WTC11 (cell line): ENCODE measurements around the gene ANTKMT. TPM values are rescaled to one million over a fixed set of nuclear protein-coding genes. Genes with fewer than 3 reads are reported as not detected.

Experiments used
- ATAC-seq: fragments of 200-7000 bp; cut with Tn5 transposase; 2 replicates; pipeline ENCODE4 v1.10.0; 2021; ENCODE audit warnings: mild to moderate bottlenecking, moderate library complexity
- CTCF ChIA-PET: fragments of 300-600 bp; sonication (Branson Sonifier 250); formaldehyde crosslinking; loops from one replicate; lab custom pipeline; 2021; ENCODE audit warnings: antibody characterized with exemption; lab: Charles Lee
- POLR2A ChIA-PET: fragments of 350-600 bp; sonication (Branson Sonifier 250); formaldehyde crosslinking; loops from one replicate; lab custom pipeline; 2021; ENCODE audit warnings: antibody characterized with exemption; lab: Charles Lee
- DNase-seq: peaks from one replicate; pipeline ENCODE4 v3.0.0; 2021; ENCODE audit warnings: low spot score
- H3K27ac Mint-ChIP-seq: 2 replicates; pipeline ENCODE4 v1.8.0; 2021; ENCODE audit warnings: mixed read lengths
- H3K27me3 Mint-ChIP-seq: 2 replicates; pipeline ENCODE4 v1.8.0; 2021; ENCODE audit warnings: low read depth, mild to moderate bottlenecking, moderate library complexity, mixed read lengths
- H3K36me3 Mint-ChIP-seq: 2 replicates; pipeline ENCODE4 v1.8.0; 2021; ENCODE audit warnings: mixed read lengths
- H3K4me1 Mint-ChIP-seq: 2 replicates; pipeline ENCODE4 v1.8.0; 2022; ENCODE audit warnings: mixed read lengths
- H3K4me3 Mint-ChIP-seq: 2 replicates; pipeline ENCODE4 v1.8.0; 2021; ENCODE audit warnings: mild to moderate bottlenecking, moderate library complexity, mixed read lengths
- H3K9me3 Mint-ChIP-seq: 2 replicates; pipeline ENCODE4 v1.8.0; 2021; ENCODE audit warnings: mixed read lengths
- CREM ChIP-seq: sonication (generic); formaldehyde crosslinking; IDR thresholded peaks from 2 replicates; pipeline ENCODE4 v1.8.1; 2022; ENCODE audit warnings: mild to moderate bottlenecking, missing genetic modification reagents, moderate library complexity
- FOXP1 ChIP-seq: sonication (generic); formaldehyde crosslinking; IDR thresholded peaks from 2 replicates; pipeline ENCODE4 v1.8.0; 2022; ENCODE audit warnings: missing genetic modification reagents, mild to moderate bottlenecking, moderate library complexity, borderline replicate concordance
- JUN ChIP-seq: sonication (generic); formaldehyde crosslinking; IDR thresholded peaks from 2 replicates; pipeline ENCODE4 v1.8.0; 2023; ENCODE audit warnings: mild to moderate bottlenecking, missing genetic modification reagents
- MYBL2 ChIP-seq: sonication (generic); formaldehyde crosslinking; IDR thresholded peaks from 2 replicates; pipeline ENCODE4 v1.8.1; 2023; ENCODE audit warnings: mild to moderate bottlenecking, moderate library complexity, missing genetic modification reagents
- NFATC4 ChIP-seq: fragments of 250-450 bp; sonication (Bioruptor Pico); IDR thresholded peaks from 2 replicates; pipeline ENCODE4 v1.9.0; 2021; ENCODE audit warnings: mild to moderate bottlenecking
- NR1H2 ChIP-seq: sonication (generic); formaldehyde crosslinking; IDR thresholded peaks from 2 replicates; pipeline ENCODE4 v1.9.0; 2021; ENCODE audit warnings: mild to moderate bottlenecking, moderate library complexity, missing genetic modification reagents
- NR2C2 ChIP-seq: sonication (generic); formaldehyde crosslinking; IDR thresholded peaks from 2 replicates; pipeline ENCODE4 v1.8.0; 2022; ENCODE audit warnings: mild to moderate bottlenecking, missing genetic modification reagents
- RELA ChIP-seq: sonication (generic); formaldehyde crosslinking; IDR thresholded peaks from 2 replicates; pipeline ENCODE4 v1.8.1; 2022; ENCODE audit warnings: missing genetic modification reagents, mild to moderate bottlenecking, borderline replicate concordance
- TEAD1 ChIP-seq: sonication (generic); formaldehyde crosslinking; IDR thresholded peaks from 2 replicates; pipeline ENCODE4 v1.8.0; 2022; ENCODE audit warnings: mild to moderate bottlenecking, missing genetic modification reagents
- ZBTB21 ChIP-seq: sonication (generic); formaldehyde crosslinking; IDR thresholded peaks from 2 replicates; pipeline ENCODE4 v1.8.1; 2023; ENCODE audit warnings: mild to moderate bottlenecking, missing genetic modification reagents, borderline replicate concordance
- ZNF396 ChIP-seq: fragments of 250-450 bp; sonication (Bioruptor Pico); IDR thresholded peaks from 2 replicates; pipeline ENCODE4 v1.8.0; 2021; ENCODE audit warnings: mild to moderate bottlenecking, moderate library complexity, borderline replicate concordance
- total RNA-seq: library from RNA; stranded (reverse); gene quantifications from 3 replicates; pipeline ENCODE4 v1.2.3, GENCODE V29; 2021
- TF ChIP-seq, protein P1 (sequence below): sonication (generic); formaldehyde crosslinking; IDR thresholded peaks from 2 replicates; pipeline ENCODE4 v1.8.0; 2022; ENCODE audit warnings: mild to moderate bottlenecking, missing genetic modification reagents
- TF ChIP-seq, protein P2 (sequence below): sonication (generic); formaldehyde crosslinking; conservative IDR thresholded peaks from 2 replicates; pipeline ENCODE4 v1.8.1; 2022; ENCODE audit warnings: mild to moderate bottlenecking, missing genetic modification reagents
- TF ChIP-seq, protein P3 (sequence below): sonication (generic); formaldehyde crosslinking; IDR thresholded peaks from 2 replicates; pipeline ENCODE4 v1.8.0; 2022; ENCODE audit warnings: missing genetic modification reagents
- TF ChIP-seq, protein P4 (sequence below): sonication (generic); formaldehyde crosslinking; IDR thresholded peaks from 2 replicates; pipeline ENCODE4 v1.8.0; 2023; ENCODE audit warnings: missing genetic modification reagents
- TF ChIP-seq, protein P5 (sequence below): fragments of 250-450 bp; sonication (Bioruptor Pico); IDR thresholded peaks from 2 replicates; pipeline ENCODE4 v1.9.0; 2021; ENCODE audit warnings: mild to moderate bottlenecking
- TF ChIP-seq, protein P6 (sequence below): fragments of 200-600 bp; IDR thresholded peaks from 2 replicates; pipeline ENCODE4 v1.8.0; 2022; ENCODE audit warnings: antibody characterized with exemption

Gene ANTKMT
- total RNA-seq, 1 experiment from 2014 or later = 40.6 TPM

DNA sequence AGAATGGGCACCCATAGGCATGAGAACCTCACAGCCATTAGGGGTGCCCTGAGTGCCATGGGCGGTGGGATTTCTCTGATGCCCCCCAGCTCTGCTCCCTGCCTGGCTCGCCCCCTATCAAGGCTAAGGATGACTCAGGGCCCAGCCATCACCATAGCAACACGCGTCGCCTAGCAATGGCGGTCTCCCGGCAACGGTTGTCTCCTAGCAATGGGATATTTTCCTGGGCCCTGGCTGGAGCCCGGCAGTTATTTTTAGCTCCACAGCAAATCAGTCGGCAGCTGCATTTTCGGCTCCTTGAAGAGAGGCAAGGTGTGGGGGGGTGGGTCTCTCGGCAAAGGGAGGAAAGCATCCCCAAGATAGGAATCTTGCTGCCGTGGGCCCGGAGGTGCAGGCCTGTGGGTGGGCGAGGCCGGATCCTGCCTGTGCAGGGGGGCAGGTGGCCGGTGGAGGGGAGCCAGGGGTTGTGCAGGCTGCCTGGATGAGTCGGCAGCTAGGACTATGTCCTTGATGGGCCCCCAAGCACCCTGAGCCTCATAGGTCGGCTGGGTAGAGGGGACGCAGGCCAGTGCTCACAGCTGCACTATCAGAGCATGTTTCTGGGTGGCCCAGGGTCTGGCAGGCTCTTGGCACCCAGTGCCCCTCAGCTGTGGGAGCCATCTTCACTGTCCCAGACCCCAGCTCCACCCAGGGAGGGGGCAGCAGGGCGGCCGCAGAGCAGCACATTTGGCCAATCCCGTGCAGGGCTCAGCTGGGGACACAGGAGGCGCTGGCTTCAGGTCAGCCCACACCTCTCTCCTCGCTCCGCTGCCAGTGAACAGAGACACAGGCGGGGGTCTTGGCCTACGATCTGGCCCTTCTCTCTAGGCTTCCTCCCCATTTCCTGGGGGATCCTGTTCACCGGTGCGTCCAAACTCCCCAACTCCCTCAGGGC, 11.1 kb upstream of the ANTKMT start:
- DNase-seq (peak; percentile 69), ATAC-seq (no peak)
- Mint-ChIP-seq H3K4me3 (no peak overlapping the region), H3K27ac (no peak overlapping the region), H3K27me3 (peaks cover 61% of the 10 kb centered on the region), H3K36me3 (no peaks in the 10 kb centered on the region), H3K4me1 (no peaks in the 10 kb centered on the region; the same call in 1 of the 2 replicates), H3K9me3 (no peaks in the 10 kb centered on the region)
- POLR2A ChIA-PET = interaction anchor here (0.6 to 1.5 kb wide), 2 partner anchors 10 to 39 kb away, joined by 3 read pairs; no protein-coding TSS in a partner anchor
- no peak for TF ChIP-seq ZBTB21 (CRISPR knock-in tag)
- TF ChIP-seq MYBL2 (CRISPR knock-in tag) = no peak
- TF ChIP-seq FOXP1 (CRISPR knock-in tag) = no peak
- no peak for TF ChIP-seq CREM (CRISPR knock-in tag)
- TF ChIP-seq JUN (CRISPR knock-in tag) = no peak
- TF ChIP-seq RELA (CRISPR knock-in tag) = no peak
- TF ChIP-seq ZNF396 (CRISPR knock-in tag) = no peak
- TF ChIP-seq NR2C2 (CRISPR knock-in tag) = no peak
- TF ChIP-seq, protein P1, sequence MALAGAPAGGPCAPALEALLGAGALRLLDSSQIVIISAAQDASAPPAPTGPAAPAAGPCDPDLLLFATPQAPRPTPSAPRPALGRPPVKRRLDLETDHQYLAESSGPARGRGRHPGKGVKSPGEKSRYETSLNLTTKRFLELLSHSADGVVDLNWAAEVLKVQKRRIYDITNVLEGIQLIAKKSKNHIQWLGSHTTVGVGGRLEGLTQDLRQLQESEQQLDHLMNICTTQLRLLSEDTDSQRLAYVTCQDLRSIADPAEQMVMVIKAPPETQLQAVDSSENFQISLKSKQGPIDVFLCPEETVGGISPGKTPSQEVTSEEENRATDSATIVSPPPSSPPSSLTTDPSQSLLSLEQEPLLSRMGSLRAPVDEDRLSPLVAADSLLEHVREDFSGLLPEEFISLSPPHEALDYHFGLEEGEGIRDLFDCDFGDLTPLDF (CRISPR knock-in tag) = no peak
- CTCF ChIA-PET = interaction anchor here (0.7 to 8.8 kb wide), 13 partner anchors 11 to 348 kb away, joined by 3 to 90 read pairs (median 7); partner anchors contain the start of genes ANTKMT, CCDC78, CHTF18 and CIAO3

DNA sequence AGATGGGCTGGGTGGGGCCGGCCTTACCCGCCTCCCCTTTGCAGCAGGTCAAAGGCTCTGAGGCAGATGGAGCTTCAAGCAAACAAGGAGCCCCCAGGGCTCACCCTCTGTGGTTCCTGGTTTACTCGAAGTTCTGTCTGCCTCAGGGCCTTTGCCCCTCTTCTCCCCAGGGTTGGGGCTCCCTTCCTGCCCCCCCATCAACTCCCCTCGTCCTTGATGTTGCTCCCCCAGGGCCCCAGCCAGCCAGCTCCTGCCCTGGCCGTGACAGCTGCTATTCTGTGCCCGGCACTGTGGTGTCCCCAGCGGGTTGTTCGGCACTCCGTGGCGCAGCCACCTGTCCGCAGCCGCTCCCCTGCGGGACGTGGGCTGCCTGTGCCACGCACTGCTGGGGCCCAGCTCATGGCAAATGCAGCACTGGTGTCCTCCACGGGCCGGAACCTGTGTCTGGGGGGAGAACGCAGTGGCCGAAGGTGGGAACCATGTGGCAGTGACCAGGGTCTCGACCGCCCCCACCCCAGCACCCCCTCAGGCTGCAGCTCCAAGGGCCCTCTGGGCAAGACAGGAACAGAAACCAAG, 10.4 kb upstream of the ANTKMT start:
- CTCF ChIA-PET = interaction anchor here (0.7 to 8.8 kb wide), 10 partner anchors 10 to 347 kb away, joined by 3 to 90 read pairs (median 8); partner anchors contain the start of genes ANTKMT, CCDC78, CHTF18 and CIAO3
- Mint-ChIP-seq H3K36me3 (no peaks in the 10 kb centered on the region), H3K4me3 (no peak overlapping the region)
- no peak for ATAC-seq
- TF ChIP-seq, protein P2, sequence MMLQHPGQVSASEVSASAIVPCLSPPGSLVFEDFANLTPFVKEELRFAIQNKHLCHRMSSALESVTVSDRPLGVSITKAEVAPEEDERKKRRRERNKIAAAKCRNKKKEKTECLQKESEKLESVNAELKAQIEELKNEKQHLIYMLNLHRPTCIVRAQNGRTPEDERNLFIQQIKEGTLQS (CRISPR knock-in tag) = no peak
- TF ChIP-seq NFATC4 (CRISPR knock-in tag) (no peak), NR1H2 (CRISPR knock-in tag) (no peak), TEAD1 (CRISPR knock-in tag) (no peak)
- TF ChIP-seq, protein P1 (CRISPR knock-in tag) = no peak
- TF ChIP-seq, protein P3, sequence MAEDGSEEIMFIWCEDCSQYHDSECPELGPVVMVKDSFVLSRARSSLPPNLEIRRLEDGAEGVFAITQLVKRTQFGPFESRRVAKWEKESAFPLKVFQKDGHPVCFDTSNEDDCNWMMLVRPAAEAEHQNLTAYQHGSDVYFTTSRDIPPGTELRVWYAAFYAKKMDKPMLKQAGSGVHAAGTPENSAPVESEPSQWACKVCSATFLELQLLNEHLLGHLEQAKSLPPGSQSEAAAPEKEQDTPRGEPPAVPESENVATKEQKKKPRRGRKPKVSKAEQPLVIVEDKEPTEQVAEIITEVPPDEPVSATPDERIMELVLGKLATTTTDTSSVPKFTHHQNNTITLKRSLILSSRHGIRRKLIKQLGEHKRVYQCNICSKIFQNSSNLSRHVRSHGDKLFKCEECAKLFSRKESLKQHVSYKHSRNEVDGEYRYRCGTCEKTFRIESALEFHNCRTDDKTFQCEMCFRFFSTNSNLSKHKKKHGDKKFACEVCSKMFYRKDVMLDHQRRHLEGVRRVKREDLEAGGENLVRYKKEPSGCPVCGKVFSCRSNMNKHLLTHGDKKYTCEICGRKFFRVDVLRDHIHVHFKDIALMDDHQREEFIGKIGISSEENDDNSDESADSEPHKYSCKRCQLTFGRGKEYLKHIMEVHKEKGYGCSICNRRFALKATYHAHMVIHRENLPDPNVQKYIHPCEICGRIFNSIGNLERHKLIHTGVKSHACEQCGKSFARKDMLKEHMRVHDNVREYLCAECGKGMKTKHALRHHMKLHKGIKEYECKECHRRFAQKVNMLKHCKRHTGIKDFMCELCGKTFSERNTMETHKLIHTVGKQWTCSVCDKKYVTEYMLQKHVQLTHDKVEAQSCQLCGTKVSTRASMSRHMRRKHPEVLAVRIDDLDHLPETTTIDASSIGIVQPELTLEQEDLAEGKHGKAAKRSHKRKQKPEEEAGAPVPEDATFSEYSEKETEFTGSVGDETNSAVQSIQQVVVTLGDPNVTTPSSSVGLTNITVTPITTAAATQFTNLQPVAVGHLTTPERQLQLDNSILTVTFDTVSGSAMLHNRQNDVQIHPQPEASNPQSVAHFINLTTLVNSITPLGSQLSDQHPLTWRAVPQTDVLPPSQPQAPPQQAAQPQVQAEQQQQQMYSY (CRISPR knock-in tag) = no peak
- TF ChIP-seq, protein P4, sequence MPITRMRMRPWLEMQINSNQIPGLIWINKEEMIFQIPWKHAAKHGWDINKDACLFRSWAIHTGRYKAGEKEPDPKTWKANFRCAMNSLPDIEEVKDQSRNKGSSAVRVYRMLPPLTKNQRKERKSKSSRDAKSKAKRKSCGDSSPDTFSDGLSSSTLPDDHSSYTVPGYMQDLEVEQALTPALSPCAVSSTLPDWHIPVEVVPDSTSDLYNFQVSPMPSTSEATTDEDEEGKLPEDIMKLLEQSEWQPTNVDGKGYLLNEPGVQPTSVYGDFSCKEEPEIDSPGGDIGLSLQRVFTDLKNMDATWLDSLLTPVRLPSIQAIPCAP = no peak
- TF ChIP-seq, protein P5, sequence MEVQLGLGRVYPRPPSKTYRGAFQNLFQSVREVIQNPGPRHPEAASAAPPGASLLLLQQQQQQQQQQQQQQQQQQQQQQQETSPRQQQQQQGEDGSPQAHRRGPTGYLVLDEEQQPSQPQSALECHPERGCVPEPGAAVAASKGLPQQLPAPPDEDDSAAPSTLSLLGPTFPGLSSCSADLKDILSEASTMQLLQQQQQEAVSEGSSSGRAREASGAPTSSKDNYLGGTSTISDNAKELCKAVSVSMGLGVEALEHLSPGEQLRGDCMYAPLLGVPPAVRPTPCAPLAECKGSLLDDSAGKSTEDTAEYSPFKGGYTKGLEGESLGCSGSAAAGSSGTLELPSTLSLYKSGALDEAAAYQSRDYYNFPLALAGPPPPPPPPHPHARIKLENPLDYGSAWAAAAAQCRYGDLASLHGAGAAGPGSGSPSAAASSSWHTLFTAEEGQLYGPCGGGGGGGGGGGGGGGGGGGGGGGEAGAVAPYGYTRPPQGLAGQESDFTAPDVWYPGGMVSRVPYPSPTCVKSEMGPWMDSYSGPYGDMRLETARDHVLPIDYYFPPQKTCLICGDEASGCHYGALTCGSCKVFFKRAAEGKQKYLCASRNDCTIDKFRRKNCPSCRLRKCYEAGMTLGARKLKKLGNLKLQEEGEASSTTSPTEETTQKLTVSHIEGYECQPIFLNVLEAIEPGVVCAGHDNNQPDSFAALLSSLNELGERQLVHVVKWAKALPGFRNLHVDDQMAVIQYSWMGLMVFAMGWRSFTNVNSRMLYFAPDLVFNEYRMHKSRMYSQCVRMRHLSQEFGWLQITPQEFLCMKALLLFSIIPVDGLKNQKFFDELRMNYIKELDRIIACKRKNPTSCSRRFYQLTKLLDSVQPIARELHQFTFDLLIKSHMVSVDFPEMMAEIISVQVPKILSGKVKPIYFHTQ = no peak
- TF ChIP-seq, protein P6, sequence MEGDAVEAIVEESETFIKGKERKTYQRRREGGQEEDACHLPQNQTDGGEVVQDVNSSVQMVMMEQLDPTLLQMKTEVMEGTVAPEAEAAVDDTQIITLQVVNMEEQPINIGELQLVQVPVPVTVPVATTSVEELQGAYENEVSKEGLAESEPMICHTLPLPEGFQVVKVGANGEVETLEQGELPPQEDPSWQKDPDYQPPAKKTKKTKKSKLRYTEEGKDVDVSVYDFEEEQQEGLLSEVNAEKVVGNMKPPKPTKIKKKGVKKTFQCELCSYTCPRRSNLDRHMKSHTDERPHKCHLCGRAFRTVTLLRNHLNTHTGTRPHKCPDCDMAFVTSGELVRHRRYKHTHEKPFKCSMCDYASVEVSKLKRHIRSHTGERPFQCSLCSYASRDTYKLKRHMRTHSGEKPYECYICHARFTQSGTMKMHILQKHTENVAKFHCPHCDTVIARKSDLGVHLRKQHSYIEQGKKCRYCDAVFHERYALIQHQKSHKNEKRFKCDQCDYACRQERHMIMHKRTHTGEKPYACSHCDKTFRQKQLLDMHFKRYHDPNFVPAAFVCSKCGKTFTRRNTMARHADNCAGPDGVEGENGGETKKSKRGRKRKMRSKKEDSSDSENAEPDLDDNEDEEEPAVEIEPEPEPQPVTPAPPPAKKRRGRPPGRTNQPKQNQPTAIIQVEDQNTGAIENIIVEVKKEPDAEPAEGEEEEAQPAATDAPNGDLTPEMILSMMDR = no peak
- TF ChIP-seq, all 79 proteins: peak for 0
- no peak for DNase-seq
- Mint-ChIP-seq H3K27ac (no peak overlapping the region), H3K4me1 (no peaks in the 10 kb centered on the region; the same call in 1 of the 2 replicates), H3K27me3 (peaks cover 61% of the 10 kb centered on the region), H3K9me3 (no peaks in the 10 kb centered on the region)
- POLR2A ChIA-PET = interaction anchor here (0.5 to 1.5 kb wide), 2 partner anchors 10 to 14 kb away, joined by 3 read pairs; no protein-coding TSS in a partner anchor
